Measurements from ENCODE around the gene AGMO. TPM values are rescaled to one million over a fixed set of nuclear protein-coding genes. Genes with fewer than 3 reads are reported as not detected.

Gene AGMO
- total RNA-seq, 1 donor from 2014 or later, result 0.05 TPM

DNA sequence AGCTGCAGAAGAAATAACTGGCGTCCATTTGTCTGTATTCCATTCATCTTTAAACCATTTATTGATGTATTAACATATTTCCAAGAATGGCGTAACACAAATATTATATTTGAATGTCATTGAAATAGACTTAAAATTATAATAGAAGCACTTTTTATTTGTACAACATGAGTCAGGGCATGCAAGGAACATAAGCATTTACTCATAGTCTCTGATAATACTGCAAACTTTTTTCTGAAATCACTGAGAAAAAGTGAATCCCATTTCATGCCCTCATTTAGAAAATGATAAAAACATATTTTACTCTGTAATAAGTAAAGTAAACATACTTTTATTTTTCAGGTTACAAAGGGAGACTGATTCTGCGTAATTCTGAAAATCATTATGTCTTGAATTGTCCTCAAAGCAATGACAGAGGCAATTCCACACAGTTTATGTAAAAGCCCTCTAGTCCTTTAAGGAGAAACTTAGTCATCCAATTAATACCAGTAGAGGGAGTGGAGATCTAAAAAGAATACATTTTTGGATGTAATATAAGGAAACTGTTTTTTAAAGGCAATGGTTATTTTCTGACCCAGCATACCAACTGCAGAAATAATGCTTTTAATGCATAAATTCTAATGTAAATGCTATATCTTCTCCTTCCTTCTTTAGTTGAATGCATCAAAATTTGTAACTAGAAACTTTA is 58.1 kb downstream of the AGMO start:
- DNase-seq (ENCODE audit: low read depth), result peak; percentile 18

GRCh38 chr7:15498465-15498864 is 63.4 kb downstream of the AGMO start:
- no peak for DNase-seq (ENCODE audit: low read depth)

- peak; percentile 4 for DNase-seq (ENCODE audit: low read depth)
Observed at GRCh38 chr7:15495170-15495569, 66.6 kb downstream of the AGMO start.

- no peak for DNase-seq (ENCODE audit: low read depth)
Observed at GRCh38 chr7:15494711-15495110, 67.1 kb downstream of the AGMO start.

- DNase-seq (ENCODE audit: low read depth), result no peak
Observed at GRCh38 chr7:15491361-15491760, 70.5 kb downstream of the AGMO start.

GRCh38 chr7:15490291-15490690 is 71.5 kb downstream of the AGMO start:
- no peak for DNase-seq (ENCODE audit: low read depth)

- DNase-seq (ENCODE audit: low read depth), result no peak
Observed at GRCh38 chr7:15489861-15490260, 72.0 kb downstream of the AGMO start.

DNA sequence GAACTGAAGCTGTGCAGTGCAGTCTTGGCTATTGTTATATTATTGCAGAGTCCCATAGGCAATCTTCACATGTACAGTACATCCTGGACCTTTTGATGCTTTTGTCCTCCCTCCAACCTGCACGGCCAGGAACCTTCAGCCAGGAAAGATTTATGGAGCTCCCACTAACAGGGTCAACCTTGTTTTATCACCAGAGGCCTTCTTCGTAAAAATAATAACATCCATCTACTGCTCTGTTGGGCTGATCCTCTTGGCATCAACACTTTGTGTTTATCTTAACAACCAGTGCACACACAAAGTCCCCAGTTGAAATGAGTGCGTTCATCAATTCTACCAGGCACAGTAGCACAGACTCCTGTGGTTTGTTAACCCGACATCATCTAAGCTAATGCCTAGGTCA is 72.4 kb downstream of the AGMO start:
- no peak for DNase-seq (ENCODE audit: low read depth)

DNA sequence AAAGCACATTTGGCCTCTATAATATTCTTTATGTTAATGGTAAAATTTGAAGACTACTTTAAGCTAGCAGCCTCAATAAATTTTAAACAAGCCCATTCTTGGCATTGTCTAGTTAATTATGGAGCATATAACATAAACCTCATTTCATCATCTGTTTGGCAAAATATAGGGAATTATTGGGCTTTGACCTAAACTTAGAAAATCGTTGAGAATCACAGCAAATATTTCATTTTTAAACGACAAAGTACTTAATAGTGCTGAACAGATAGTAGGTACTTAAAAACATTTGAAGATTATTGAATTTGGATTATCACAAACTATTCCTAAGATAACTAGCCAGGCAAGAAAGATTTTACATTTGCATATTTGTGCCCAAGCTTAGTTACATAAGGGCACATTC is 73.4 kb downstream of the AGMO start:
- no peak for DNase-seq (ENCODE audit: low read depth)

DNA sequence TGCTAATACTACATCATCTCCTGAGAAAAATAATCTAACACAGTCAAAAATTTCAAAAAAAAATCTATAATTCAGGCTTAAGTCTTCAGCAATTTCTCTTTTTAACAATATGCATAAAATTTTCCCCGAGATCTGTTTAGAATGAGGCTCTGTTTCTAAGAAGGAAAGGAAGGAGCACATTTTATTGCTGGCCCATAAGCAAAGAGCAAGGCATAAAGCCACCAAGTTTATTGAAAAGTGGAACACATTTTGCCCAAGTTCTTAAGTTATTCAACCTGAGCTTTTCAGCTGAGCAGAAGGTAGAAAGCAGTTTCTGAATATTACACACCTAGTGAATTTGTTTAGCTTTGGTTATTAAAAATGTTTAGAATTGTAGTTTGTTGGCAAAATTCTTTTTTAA is 73.9 kb downstream of the AGMO start:
- DNase-seq (ENCODE audit: low read depth), result no peak

DNA sequence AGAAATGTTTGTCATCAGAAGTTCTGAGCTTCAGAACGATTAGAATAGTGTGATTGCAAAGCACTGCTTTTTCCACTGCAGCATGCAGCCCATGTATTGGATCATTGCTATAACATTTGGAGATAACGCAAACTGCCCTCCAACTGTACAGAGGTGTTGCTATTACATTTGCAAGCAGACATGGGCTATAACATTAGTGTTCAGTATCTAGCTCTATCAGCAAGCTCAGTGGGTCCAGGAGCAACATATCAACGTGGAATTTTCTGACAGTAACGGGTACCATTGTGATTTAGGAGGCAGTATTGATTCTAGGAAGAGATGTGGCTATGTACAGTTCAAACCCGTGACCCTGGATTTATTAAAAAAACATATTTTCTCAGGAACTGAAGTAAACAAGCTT is 75.8 kb downstream of the AGMO start:
- no peak for DNase-seq (ENCODE audit: low read depth)

DNA sequence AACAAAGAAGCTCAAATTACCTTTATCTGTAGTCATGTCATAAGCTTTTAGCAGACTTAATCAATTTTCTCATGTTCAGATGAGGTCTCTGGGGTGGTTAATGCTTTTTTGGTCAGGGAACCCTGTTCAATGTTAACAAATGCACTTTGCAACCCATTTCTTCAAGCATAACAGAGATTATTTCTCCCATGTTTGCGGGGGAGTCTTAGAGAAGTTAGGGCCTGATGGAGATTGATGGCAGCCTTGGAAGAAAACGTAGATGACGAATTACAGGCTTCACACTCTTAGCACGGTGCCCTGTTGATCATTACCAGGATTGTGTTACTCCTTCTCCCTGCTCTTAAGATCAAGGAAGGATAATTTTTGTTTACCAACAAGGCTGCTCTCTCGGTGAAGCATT is 76.4 kb downstream of the AGMO start:
- peak; percentile 28 for DNase-seq (ENCODE audit: low read depth)

DNA sequence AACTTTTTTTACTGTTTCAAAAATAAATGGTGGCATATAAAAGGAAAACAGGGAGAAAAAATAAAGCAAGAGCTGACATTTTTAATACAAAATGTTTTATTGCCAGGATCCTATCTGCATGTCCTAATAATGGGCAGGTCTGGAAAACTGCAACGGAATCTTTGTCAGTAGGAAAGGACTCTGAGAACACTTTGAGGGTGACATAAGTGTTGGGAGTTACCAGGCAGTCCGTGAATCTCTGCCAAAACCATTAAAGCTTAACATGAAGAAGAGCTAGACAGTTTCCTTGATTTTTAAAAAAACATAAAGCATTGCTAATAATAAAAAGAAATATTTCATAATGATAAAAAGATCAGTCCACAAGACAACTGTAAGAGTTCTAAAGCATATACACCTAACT is 80.7 kb downstream of the AGMO start:
- no peak for DNase-seq (ENCODE audit: low read depth)

- no peak for DNase-seq (ENCODE audit: low read depth)
Observed at GRCh38 chr7:15478401-15478800, 83.4 kb downstream of the AGMO start.

DNA sequence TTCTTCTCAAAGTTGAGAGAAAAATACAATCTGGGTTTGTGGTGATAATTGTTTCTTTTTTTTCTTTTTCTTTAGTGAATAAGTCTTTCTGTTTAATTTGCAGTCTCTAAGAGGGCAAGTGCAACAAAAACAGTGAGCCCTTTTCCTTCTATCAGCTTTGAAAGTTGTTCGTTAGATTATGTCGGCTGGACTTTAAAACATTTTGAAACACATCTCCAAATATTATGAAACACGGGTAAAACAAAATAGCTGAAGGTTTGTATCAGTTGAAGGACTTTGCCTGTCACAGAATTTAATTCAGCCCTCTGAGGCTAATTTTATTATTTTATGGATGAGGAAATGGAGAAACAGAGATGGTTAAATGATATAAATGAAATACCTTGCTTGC is 85.3 kb downstream of the AGMO start:
- DNase-seq (ENCODE audit: low read depth), result no peak

- no peak for DNase-seq (ENCODE audit: low read depth)
Observed at GRCh38 chr7:15475808-15476530, 85.8 kb downstream of the AGMO start.

GRCh38 chr7:15471669-15471950 is 90.2 kb downstream of the AGMO start:
- no peak for DNase-seq (ENCODE audit: low read depth)

DNA sequence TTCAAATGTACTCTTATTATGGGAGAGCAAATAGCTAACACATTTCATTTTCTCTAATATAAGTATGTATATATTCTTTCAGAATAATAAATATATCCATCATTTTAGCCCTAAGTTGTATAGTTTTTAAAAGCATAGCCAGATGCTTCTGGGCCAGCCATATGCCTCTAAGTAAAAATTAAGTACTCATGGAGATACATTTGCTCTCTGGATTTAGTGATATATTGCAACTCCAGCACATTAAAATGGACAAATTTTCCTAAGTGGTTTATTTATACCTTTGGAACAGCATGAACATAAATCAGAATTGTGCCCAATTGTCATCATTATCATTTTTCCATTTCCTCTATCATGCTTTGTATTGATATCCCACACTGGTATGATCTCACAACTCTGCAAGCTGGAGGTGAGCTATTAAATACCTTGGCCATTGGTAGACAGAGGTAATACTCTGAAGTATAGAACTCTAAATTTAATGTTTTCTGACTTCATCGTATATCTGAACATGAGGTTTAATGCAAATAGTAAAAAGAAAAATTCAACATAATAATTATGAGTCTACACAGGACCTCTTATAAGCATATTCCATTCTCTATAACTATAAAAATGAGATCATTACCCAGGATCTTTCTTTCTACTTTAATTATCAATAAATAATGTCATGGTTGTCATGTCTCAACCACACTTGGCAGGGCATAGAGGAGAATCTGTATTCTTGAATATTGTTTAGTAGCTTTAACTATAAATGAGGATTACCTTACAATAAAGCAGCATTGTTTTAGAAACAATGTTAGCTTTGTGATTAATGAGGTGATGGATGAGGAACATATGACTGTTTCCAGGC is 90.8 kb downstream of the AGMO start:
- no peak for DNase-seq (ENCODE audit: low read depth)

GRCh38 chr7:15464667-15465121 is 97.1 kb downstream of the AGMO start:
- DNase-seq (ENCODE audit: low read depth), result no peak

DNA sequence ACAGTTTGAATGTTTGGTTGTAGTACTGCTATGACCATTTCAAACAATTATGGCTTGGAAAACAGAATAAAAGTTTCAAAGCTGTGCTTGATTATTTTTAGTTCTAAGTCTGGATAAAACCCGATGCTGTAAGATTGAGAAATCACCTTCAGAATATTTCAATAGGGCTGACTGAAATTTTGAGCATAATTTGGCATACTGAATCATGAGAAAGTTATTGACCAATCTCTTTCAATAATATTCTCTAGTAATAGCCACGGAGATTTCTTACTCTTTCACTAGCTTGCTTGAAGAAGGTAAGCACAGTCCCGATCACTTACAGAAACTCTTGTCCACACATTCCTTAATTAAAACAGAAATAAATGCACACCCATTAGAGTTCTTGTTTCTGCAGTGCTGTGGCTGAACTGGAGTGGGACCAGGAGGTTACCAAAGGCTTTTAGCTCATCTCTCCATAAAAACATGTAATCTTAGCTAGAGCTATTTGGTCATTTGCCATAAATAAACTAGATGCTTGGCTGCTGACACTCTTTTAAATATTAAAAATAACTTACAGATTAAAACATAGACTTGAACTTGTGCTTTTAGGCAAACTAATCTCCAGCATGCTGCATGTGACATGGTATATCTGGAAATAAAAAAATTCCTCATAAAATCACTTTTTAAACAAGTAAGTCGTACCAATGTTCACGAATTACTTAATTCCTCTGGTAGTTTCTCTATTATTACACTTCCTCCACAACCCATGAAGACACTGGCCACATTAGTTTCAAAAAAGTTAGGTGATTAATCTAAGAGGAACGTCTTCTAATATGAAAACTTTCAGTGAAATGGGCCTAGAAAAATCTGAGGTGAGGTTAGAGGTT is 97.8 kb downstream of the AGMO start:
- no peak for DNase-seq (ENCODE audit: low read depth)

- no peak for DNase-seq (ENCODE audit: low read depth)
Observed at GRCh38 chr7:15462721-15463389, 99.0 kb downstream of the AGMO start.

Measured in renal cortical epithelial cell (primary cell).